ENCODE results near the gene HYAL3. TPM values are rescaled to one million over a fixed set of nuclear protein-coding genes. Genes with fewer than 3 reads are reported as not detected.

The HYAL3 gene
- total RNA-seq, 1 experiment from 2014 or later = 10.3 TPM

DNA sequence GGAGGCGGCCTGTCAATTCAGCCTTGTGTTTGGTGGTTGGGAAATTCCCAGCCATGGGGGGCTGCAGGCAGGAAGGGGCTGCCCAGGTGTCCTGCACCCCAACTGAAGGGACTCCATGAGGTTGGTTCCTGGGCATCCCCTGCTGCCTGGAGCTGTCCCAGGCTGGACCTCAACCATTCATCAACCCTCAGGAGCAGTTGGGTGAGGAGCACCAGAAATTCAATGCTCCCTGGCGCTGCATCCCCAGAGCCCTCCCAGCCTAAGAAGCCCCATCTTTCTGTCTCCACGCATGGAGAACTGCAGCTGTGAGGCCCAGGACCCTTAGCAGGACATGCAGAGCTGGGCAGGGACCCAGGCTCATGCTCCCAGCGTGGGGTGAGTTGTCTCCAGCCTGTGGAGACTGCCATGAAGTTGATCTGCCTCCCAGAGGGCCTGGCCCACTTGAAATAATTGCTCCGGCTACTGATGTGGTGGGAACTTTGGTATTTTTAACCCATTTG lies 38.2 kb downstream of the HYAL3 start:
- TF ChIP-seq TCF7L2 (IDR thresholded peaks at IDR 0.05; ENCODE audit: borderline replicate concordance, extremely low read depth, insufficient read depth, insufficient read length) (no peak), EZH2 (IDR thresholded peaks at IDR 0.05) (no peak), RAD21 (IDR thresholded peaks at IDR 0.05; ENCODE audit: low read depth) (no peak), SIN3A (IDR thresholded peaks at IDR 0.05; ENCODE audit: low read depth) (no peak), YY1 (IDR thresholded peaks at IDR 0.05; ENCODE audit: extremely low read depth, insufficient replicate concordance, low read depth, low read length) (no peak), EZH2phosphoT487 (IDR thresholded peaks at IDR 0.05; ENCODE audit: borderline replicate concordance) (no peak), POLR2A (IDR thresholded peaks at IDR 0.05; ENCODE audit: borderline replicate concordance, extremely low read depth, insufficient read depth, insufficient read length) (no peak), EGR1 (IDR thresholded peaks at IDR 0.05; ENCODE audit: low read depth) (no peak), SRF (IDR thresholded peaks at IDR 0.05; ENCODE audit: low read depth) (no peak), ZFX (IDR thresholded peaks at IDR 0.05) (no peak), ELF1 (IDR thresholded peaks at IDR 0.05; ENCODE audit: borderline replicate concordance, low read depth) (no peak), JUND (IDR thresholded peaks at IDR 0.05) (no peak), POLR2AphosphoS5 (IDR thresholded peaks at IDR 0.05; ENCODE audit: low read depth, low read length) (no peak), CBX3 (IDR thresholded peaks at IDR 0.05; ENCODE audit: low read depth) (no peak)
- TF ChIP-seq, protein P1, sequence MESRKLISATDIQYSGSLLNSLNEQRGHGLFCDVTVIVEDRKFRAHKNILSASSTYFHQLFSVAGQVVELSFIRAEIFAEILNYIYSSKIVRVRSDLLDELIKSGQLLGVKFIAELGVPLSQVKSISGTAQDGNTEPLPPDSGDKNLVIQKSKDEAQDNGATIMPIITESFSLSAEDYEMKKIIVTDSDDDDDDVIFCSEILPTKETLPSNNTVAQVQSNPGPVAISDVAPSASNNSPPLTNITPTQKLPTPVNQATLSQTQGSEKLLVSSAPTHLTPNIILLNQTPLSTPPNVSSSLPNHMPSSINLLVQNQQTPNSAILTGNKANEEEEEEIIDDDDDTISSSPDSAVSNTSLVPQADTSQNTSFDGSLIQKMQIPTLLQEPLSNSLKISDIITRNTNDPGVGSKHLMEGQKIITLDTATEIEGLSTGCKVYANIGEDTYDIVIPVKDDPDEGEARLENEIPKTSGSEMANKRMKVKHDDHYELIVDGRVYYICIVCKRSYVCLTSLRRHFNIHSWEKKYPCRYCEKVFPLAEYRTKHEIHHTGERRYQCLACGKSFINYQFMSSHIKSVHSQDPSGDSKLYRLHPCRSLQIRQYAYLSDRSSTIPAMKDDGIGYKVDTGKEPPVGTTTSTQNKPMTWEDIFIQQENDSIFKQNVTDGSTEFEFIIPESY (IDR thresholded peaks at IDR 0.05; ENCODE audit: extremely low read depth, insufficient replicate concordance, low read length) = no peak
- TF ChIP-seq, protein P2, sequence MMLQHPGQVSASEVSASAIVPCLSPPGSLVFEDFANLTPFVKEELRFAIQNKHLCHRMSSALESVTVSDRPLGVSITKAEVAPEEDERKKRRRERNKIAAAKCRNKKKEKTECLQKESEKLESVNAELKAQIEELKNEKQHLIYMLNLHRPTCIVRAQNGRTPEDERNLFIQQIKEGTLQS (IDR thresholded peaks at IDR 0.05) = no peak
- TF ChIP-seq, protein P3, sequence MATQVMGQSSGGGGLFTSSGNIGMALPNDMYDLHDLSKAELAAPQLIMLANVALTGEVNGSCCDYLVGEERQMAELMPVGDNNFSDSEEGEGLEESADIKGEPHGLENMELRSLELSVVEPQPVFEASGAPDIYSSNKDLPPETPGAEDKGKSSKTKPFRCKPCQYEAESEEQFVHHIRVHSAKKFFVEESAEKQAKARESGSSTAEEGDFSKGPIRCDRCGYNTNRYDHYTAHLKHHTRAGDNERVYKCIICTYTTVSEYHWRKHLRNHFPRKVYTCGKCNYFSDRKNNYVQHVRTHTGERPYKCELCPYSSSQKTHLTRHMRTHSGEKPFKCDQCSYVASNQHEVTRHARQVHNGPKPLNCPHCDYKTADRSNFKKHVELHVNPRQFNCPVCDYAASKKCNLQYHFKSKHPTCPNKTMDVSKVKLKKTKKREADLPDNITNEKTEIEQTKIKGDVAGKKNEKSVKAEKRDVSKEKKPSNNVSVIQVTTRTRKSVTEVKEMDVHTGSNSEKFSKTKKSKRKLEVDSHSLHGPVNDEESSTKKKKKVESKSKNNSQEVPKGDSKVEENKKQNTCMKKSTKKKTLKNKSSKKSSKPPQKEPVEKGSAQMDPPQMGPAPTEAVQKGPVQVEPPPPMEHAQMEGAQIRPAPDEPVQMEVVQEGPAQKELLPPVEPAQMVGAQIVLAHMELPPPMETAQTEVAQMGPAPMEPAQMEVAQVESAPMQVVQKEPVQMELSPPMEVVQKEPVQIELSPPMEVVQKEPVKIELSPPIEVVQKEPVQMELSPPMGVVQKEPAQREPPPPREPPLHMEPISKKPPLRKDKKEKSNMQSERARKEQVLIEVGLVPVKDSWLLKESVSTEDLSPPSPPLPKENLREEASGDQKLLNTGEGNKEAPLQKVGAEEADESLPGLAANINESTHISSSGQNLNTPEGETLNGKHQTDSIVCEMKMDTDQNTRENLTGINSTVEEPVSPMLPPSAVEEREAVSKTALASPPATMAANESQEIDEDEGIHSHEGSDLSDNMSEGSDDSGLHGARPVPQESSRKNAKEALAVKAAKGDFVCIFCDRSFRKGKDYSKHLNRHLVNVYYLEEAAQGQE (IDR thresholded peaks at IDR 0.05; ENCODE audit: low read depth) = no peak
- TF ChIP-seq, protein P4, sequence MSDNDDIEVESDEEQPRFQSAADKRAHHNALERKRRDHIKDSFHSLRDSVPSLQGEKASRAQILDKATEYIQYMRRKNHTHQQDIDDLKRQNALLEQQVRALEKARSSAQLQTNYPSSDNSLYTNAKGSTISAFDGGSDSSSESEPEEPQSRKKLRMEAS (IDR thresholded peaks at IDR 0.05) = no peak
- no peak overlapping the region for H2AFZ ChIP-seq (ENCODE audit: low read depth, low read length, poor library complexity, severe bottlenecking)
- no peaks in the 10 kb centered on the region for H3K9me2 ChIP-seq (ENCODE audit: insufficient read depth)
- no peaks in the 10 kb centered on the region for H3K79me2 ChIP-seq (ENCODE audit: insufficient read depth, low read length)
- H3K27ac ChIP-seq (ENCODE audit: low read depth, low read length) = peak overlapping the region; percentile 77
- ChIA-PET POLR2A (interaction anchor here (1.4 to 2.0 kb wide), 3 partner anchors 11 to 26 kb away, joined by 3 to 8 read pairs (median 8); partner anchors contain the start of gene GNAI2), RAD21 (ENCODE audit: low non-redundant PET in 1 of 2, low total read pairs in 2 of 2, uncharacterized antibody in 2 of 2, unreplicated experiment in 2 of 2) (interaction anchor here in 1 of 2 experiments (1.1 kb wide), 1 partner anchor 60 kb away, joined by 4 read pairs; no protein-coding TSS in a partner anchor), CTCF (interaction anchor here (1.2 to 3.2 kb wide), 6 partner anchors 10 to 63 kb away, joined by 4 to 27 read pairs (median 12); partner anchors contain the start of gene GNAI2)
- no peak for DNase-seq (ENCODE audit: low read depth, low spot score)
- H3K4me1 ChIP-seq (ENCODE audit: control insufficient read depth in 1 of 2, insufficient read depth in 2 of 2, low read length in 2 of 2) = peaks cover 42 to 67% of the 10 kb centered on the region in 2 experiments
- no peaks in the 10 kb centered on the region for H3K27me3 ChIP-seq (ENCODE audit: insufficient read depth, low read length)
- BruUV-seq (replicated peaks) = no TSS peak
- H3K4me3 ChIP-seq (replicated peaks in 1 of 2; ENCODE audit: low read depth in 1 of 2, low read length in 2 of 2) = peak overlapping the region; percentile 59 to 64
- no peak for ATAC-seq
- peaks cover 11 to 15% of the 10 kb centered on the region in 2 experiments; a peak in 3 of 4 replicates for H3K36me3 ChIP-seq (ENCODE audit: control insufficient read depth in 1 of 2, insufficient read depth in 2 of 2, low read length in 2 of 2)
- H3K9ac ChIP-seq (ENCODE audit: low read length) = peak overlapping the region; percentile 84
- no peaks in the 10 kb centered on the region for H3K9me3 ChIP-seq (ENCODE audit: control insufficient read depth in 1 of 2, insufficient read depth in 1 of 2, low read depth in 1 of 2, low read length in 2 of 2)
- peak overlapping the region; percentile 92 for H3K4me2 ChIP-seq (ENCODE audit: low read length)
- intact Hi-C loops (cut with micrococcal nuclease) = loop anchor here (2.0 kb wide), 1 partner anchor 64 kb away; no protein-coding TSS in a partner anchor
- H4K20me1 ChIP-seq (ENCODE audit: insufficient read depth) = no peaks in the 10 kb centered on the region

All from HCT116 (cell line).